A549 (cell line): ENCODE results near the gene TNRC6C. TPM values are rescaled to one million over a fixed set of nuclear protein-coding genes. Genes with fewer than 3 reads are reported as not detected.

ENCODE experiments used
- ATAC-seq, 2 experiments: fragments of 200-7000 bp in 1 of 2; fragments of >200 bp in 1 of 2; cut with Nextera tagmentation in 1 of 2; cut with Tn5 transposase in 1 of 2; 3 replicates each; pipeline versions ENCODE4 v1.8.0 to v1.9.1; 2018 to 2020; ENCODE audit warnings: mild to moderate bottlenecking in 1 of 2, moderate library complexity in 1 of 2
- CTCF ChIA-PET: fragments of 300-600 bp; sonication (Branson Sonifier 250); formaldehyde crosslinking; extraction: SDS; loops from one replicate; lab custom pipeline; 2021; ENCODE audit warnings: antibody characterized with exemption, inconsistent platforms; lab: Yijun Ruan, JAX
- POLR2A ChIA-PET: fragments of 350-600 bp; formaldehyde crosslinking; extraction: SDS; loops from one replicate; lab custom pipeline; 2021; ENCODE audit warnings: antibody characterized with exemption, inconsistent platforms; lab: Yijun Ruan, JAX
- DNase-seq, 2 experiments: peaks; one replicate each; pipeline versions ENCODE4 v3.0.0 to v3.0.0-alpha.2; 2011 to 2016; ENCODE audit warnings: low read depth in 1 of 2, low spot score in 1 of 2
- FAIRE-seq: peaks from 2 replicates; lab custom pipeline; 2011; peaks lifted over from hg19 to GRCh38; lab: Jason Lieb, UNC
- H3K27ac ChIP-seq, 2 experiments: fragments of >200 bp; sonication (Bioruptor Twin); formaldehyde crosslinking; 3 replicates each; pipeline ENCODE4 v1.5.1; 2016 to 2017
- H3K4me1 ChIP-seq: fragments of >200 bp; sonication (Bioruptor Twin); formaldehyde crosslinking; 3 replicates; pipeline ENCODE4 v1.6.1; 2016
- H3K4me2 ChIP-seq: fragments of >200 bp; sonication (Bioruptor Twin); formaldehyde crosslinking; 3 replicates; pipeline ENCODE4 v1.6.1; 2016
- H3K4me3 ChIP-seq: fragments of >200 bp; sonication (Bioruptor Twin); formaldehyde crosslinking; 3 replicates; pipeline ENCODE4 v1.5.1; 2016
- H3K9me3 ChIP-seq: fragments of >200 bp; sonication (Bioruptor Twin); formaldehyde crosslinking; 3 replicates; pipeline ENCODE4 v1.6.1; 2016
- ATOH8 ChIP-seq: fragments of 250-450 bp; sonication (Bioruptor Pico); IDR thresholded peaks from 2 replicates; pipeline ENCODE4 v1.5.0; 2020; ENCODE audit warnings: low read depth, mild to moderate bottlenecking, moderate library complexity
- BHLHE40 ChIP-seq: IDR thresholded peaks from 2 replicates; pipeline ENCODE4 v1.6.1; 2012; ENCODE audit warnings: low read depth, low read length, inconsistent platforms
- CBX2 ChIP-seq: fragments of 200-600 bp; sonication (generic); IDR thresholded peaks from 2 replicates; pipeline ENCODE4 v1.6.1; 2016; ENCODE audit warnings: low read depth, mild to moderate bottlenecking, borderline replicate concordance
- CEBPB ChIP-seq, 2 experiments: fragments of >200 bp in 1 of 2; sonication (Bioruptor Twin) in 1 of 2; formaldehyde crosslinking in 1 of 2; IDR thresholded peaks; 2 replicates each; pipeline ENCODE4 v1.6.1; 2012 to 2016
- CHD4 ChIP-seq: fragments of 200-600 bp; sonication (generic); IDR thresholded peaks from 2 replicates; pipeline ENCODE4 v1.6.1; 2016; ENCODE audit warnings: antibody characterized with exemption, mild to moderate bottlenecking, borderline replicate concordance
- CTCF ChIP-seq: fragments of >200 bp; sonication (Bioruptor Twin); formaldehyde crosslinking; IDR thresholded peaks from 3 replicates; pipeline ENCODE4 v1.5.1; 2016
- EHMT2 ChIP-seq: fragments of 200-600 bp; sonication (generic); IDR thresholded peaks from 2 replicates; pipeline ENCODE4 v1.6.1; 2016; ENCODE audit warnings: antibody characterized with exemption, low read depth, mild to moderate bottlenecking, moderate library complexity
- ESRRA ChIP-seq: fragments of 150-350 bp; IDR thresholded peaks from 2 replicates; pipeline ENCODE4 v1.6.1; 2014; ENCODE audit warnings: mild to moderate bottlenecking, low read length, borderline replicate concordance
- FOXS1 ChIP-seq: fragments of 250-450 bp; sonication (Bioruptor Pico); IDR thresholded peaks from 2 replicates; pipeline ENCODE4 v1.5.0; 2020; ENCODE audit warnings: mild to moderate bottlenecking, moderate library complexity
- HES2 ChIP-seq: fragments of >200 bp; sonication (Bioruptor Twin); formaldehyde crosslinking; IDR thresholded peaks from 2 replicates; pipeline ENCODE4 v1.6.1; 2016
- HEYL ChIP-seq: fragments of 250-450 bp; sonication (Bioruptor Pico); IDR thresholded peaks from 2 replicates; pipeline ENCODE4 v1.8.0; 2021; ENCODE audit warnings: mild to moderate bottlenecking, moderate library complexity
- HOXA7 ChIP-seq: fragments of 250-450 bp; sonication (Bioruptor Pico); IDR thresholded peaks from 2 replicates; pipeline ENCODE4 v1.5.0; 2020; ENCODE audit warnings: mild to moderate bottlenecking, moderate library complexity
- JUN ChIP-seq, 2 experiments: fragments of >200 bp; sonication (Bioruptor Twin); formaldehyde crosslinking; IDR thresholded peaks; 2 replicates in 1 of 2; 3 replicates in 1 of 2; pipeline ENCODE4 v1.6.1; 2016 to 2017
- KDM1A ChIP-seq: fragments of 200-600 bp; sonication (generic); IDR thresholded peaks from 2 replicates; pipeline ENCODE4 v1.6.1; 2016; ENCODE audit warnings: low read depth, mild to moderate bottlenecking
- MYC ChIP-seq: IDR thresholded peaks from 2 replicates; pipeline ENCODE4 v1.6.1; 2012; ENCODE audit warnings: mild to moderate bottlenecking, inconsistent platforms, low read length, improper control_type of control experiment, borderline replicate concordance
- NFE2L2 ChIP-seq: fragments of 150-350 bp; conservative IDR thresholded peaks from 2 replicates; pipeline ENCODE4 v1.6.1; 2014; ENCODE audit warnings: low read length
- NR3C1 ChIP-seq: fragments of >200 bp; sonication (Bioruptor Twin); formaldehyde crosslinking; IDR thresholded peaks from 3 replicates; pipeline ENCODE4 v1.6.1; 2017
- POLR2A ChIP-seq: IDR thresholded peaks from 2 replicates; pipeline ENCODE4 v1.6.1; 2012; ENCODE audit warnings: mild to moderate bottlenecking, low read length
- POLR2AphosphoS2 ChIP-seq: conservative IDR thresholded peaks from 2 replicates; pipeline ENCODE4 v1.6.1; 2012; ENCODE audit warnings: low read length, improper control_type of control experiment, inconsistent platforms
- RAD21 ChIP-seq, 2 experiments: fragments of >200 bp in 1 of 2; sonication (Bioruptor Twin) in 1 of 2; formaldehyde crosslinking in 1 of 2; IDR thresholded peaks in 1 of 2; conservative IDR thresholded peaks in 1 of 2; 2 replicates in 1 of 2; 3 replicates in 1 of 2; pipeline ENCODE4 v1.6.1; 2012 to 2018; ENCODE audit warnings: inconsistent platforms in 1 of 2
- RARB ChIP-seq: fragments of 250-450 bp; sonication (Bioruptor Pico); IDR thresholded peaks from 2 replicates; pipeline ENCODE4 v1.8.0; 2021; ENCODE audit warnings: mild to moderate bottlenecking, moderate library complexity
- RCOR1 ChIP-seq: fragments of 150-350 bp; IDR thresholded peaks from 2 replicates; pipeline ENCODE4 v1.6.1; 2014; ENCODE audit warnings: antibody characterized with exemption, low read length, low read depth
- REST ChIP-seq: fragments of 200-600 bp; sonication (generic); IDR thresholded peaks from 2 replicates; pipeline ENCODE4 v1.6.1; 2016; ENCODE audit warnings: antibody characterized with exemption, mild to moderate bottlenecking, moderate library complexity
- RFX5 ChIP-seq: fragments of 450-650 bp; IDR thresholded peaks from 2 replicates; pipeline ENCODE4 v1.7.1; 2014; ENCODE audit warnings: antibody characterized with exemption, mild to moderate bottlenecking, moderate library complexity
- RNF2 ChIP-seq: fragments of 200-600 bp; sonication (generic); IDR thresholded peaks from 2 replicates; pipeline ENCODE4 v1.6.1; 2016; ENCODE audit warnings: low read depth, mild to moderate bottlenecking, antibody characterized with exemption, moderate library complexity, borderline replicate concordance
- USF2 ChIP-seq: fragments of 450-650 bp; IDR thresholded peaks from 2 replicates; pipeline ENCODE4 v1.6.1; 2014; ENCODE audit warnings: antibody characterized with exemption
- WGBS: methylation state at CpG from one replicate; pipeline ENCODE4 v1.1.6; 2017; ENCODE audit errors: missing lambda C conversion rate; 5-methylcytosine and 5-hydroxymethylcytosine counted together
- polyA plus RNA-seq, 4 experiments: library from polyadenylated mRNA; depleted of rRNA in 3 of 4; stranded (reverse); fragments of >200 nt; fragmentation: RNase III in 1 of 4; extraction: RNeasy Plus Mini Kit Qiagen cat#74134 plus additional on column Dnase treatment in 1 of 4; gene quantifications; 2 replicates in 3 of 4; 3 replicates in 1 of 4; pipeline ENCODE4 v1.2.3, GENCODE V29; 2011 to 2017

Gene TNRC6C
- polyA plus RNA-seq, 2 of the 4 experiments (the other 2 are of a cell fraction), result 1.3 to 1.9 TPM

- CTCF ChIA-PET, result interaction anchor here (1.5 to 13.7 kb wide), 5 partner anchors 9 to 130 kb away, joined by 5 to 164 read pairs (median 6); no protein-coding TSS in a partner anchor
Observed at GRCh38 chr17:78121801-78122215, 163.3 kb downstream of the TNRC6C start.

GRCh38 chr17:78122216-78122930, 163.9 kb downstream of the TNRC6C start:
- no peak overlapping the region for H3K4me3 ChIP-seq
- WGBS, result 88% methylated on average over 21 of the region's 23 CpGs
- H3K4me1 ChIP-seq, result peaks cover 5% of the 10 kb centered on the region; the same call in 2 of the 3 replicates
- ChIA-PET POLR2A (no interaction called here), CTCF (interaction anchor here (1.5 to 13.7 kb wide), 5 partner anchors 9 to 129 kb away, joined by 5 to 164 read pairs (median 6); no protein-coding TSS in a partner anchor)
- DNase-seq, result no peak
- no peak overlapping the region for H3K27ac ChIP-seq
- no peaks in the 10 kb centered on the region for H3K9me3 ChIP-seq
- FAIRE-seq, result no peak
- no peak for TF ChIP-seq POLR2A
- TF ChIP-seq EHMT2, result no peak
- no peak for TF ChIP-seq CEBPB (IDR thresholded peaks at IDR 0.05)
- no peak overlapping the region for H3K4me2 ChIP-seq
- no peak for ATAC-seq

More at GRCh38 chr17:78121801-78122215, 163.3 kb downstream of the TNRC6C start:
- FAIRE-seq (no peak), DNase-seq (no peak)
- no peaks in the 10 kb centered on the region for H3K4me1 ChIP-seq
- no peak overlapping the region for H3K4me3 ChIP-seq
- POLR2A ChIA-PET, result no interaction called here
- no peak overlapping the region for H3K4me2 ChIP-seq
- WGBS, result 84% methylated on average over 9 of the region's 11 CpGs
- no peaks in the 10 kb centered on the region for H3K9me3 ChIP-seq
- no peak for TF ChIP-seq HES2
- TF ChIP-seq ESRRA, result no peak
- no peak for TF ChIP-seq ATOH8 (CRISPR knock-in tag)
- no peak for TF ChIP-seq MYC
- no peak for TF ChIP-seq KDM1A
- no peak for TF ChIP-seq NR3C1
- no peak for TF ChIP-seq RCOR1
- no peak for TF ChIP-seq CHD4
- TF ChIP-seq CEBPB (IDR thresholded peaks at IDR 0.05), result no peak
- no peak for TF ChIP-seq RAD21 (conservative IDR thresholded peaks at IDR 0.05 in 1 of 2, IDR thresholded peaks at IDR 0.05 in 1 of 2)
- TF ChIP-seq FOXS1 (CRISPR knock-in tag), result no peak
- TF ChIP-seq NFE2L2, result no peak
- no peak for TF ChIP-seq BHLHE40
- no peak for TF ChIP-seq RNF2
- TF ChIP-seq JUN (IDR thresholded peaks at IDR 0.05), result no peak
- TF ChIP-seq HOXA7, result no peak
- TF ChIP-seq, all 56 proteins: peak for 0
- no peak overlapping the region for H3K27ac ChIP-seq
- no peak for ATAC-seq

- CTCF ChIA-PET, result interaction anchor here (1.5 to 13.7 kb wide), 5 partner anchors 10 to 129 kb away, joined by 5 to 164 read pairs (median 6); no protein-coding TSS in a partner anchor
- 89% methylated on average over 4 of the region's 4 CpGs for WGBS
- TF ChIP-seq HES2 (no peak), RFX5 (no peak), RAD21 (conservative IDR thresholded peaks at IDR 0.05 in 1 of 2, IDR thresholded peaks at IDR 0.05 in 1 of 2) (no peak), CBX2 (no peak), POLR2AphosphoS2 (no peak), REST (no peak), CEBPB (IDR thresholded peaks at IDR 0.05) (no peak), ESRRA (no peak), CTCF (no peak), USF2 (no peak), RARB (CRISPR knock-in tag) (no peak), KDM1A (no peak), HEYL (CRISPR knock-in tag) (no peak)
Observed at GRCh38 chr17:78122931-78123249, 164.4 kb downstream of the TNRC6C start.

More at GRCh38 chr17:78122931-78123249, 164.4 kb downstream of the TNRC6C start:
- Histone ChIP-seq H3K27ac (no peak overlapping the region), H3K4me2 (no peak overlapping the region), H3K4me1 (peaks cover 10% of the 10 kb centered on the region), H3K9me3 (no peaks in the 10 kb centered on the region), H3K4me3 (no peak overlapping the region)
- FAIRE-seq, result no peak
- no peak for ATAC-seq
- POLR2A ChIA-PET, result no interaction called here
- DNase-seq, result no peak
